Cardiac fibroblast (primary cell): ENCODE measurements around the gene CCNE1.

ENCODE experiments used
- DNase-seq, 2 donors: peaks; one replicate each; pipeline versions ENCODE4 v3.0.0 to v3.0.0-alpha.2; 2010; ENCODE audit warnings: low read depth in 2 of 2
- H3K4me3 ChIP-seq, 2 donors: replicated peaks in 1 of 2; 1 replicate in 1 of 2; 2 replicates in 1 of 2; pipeline ENCODE4 v1.5.1; 2011; ENCODE audit warnings: low read depth in 2 of 2, low read length in 2 of 2, mild to moderate bottlenecking in 2 of 2, moderate library complexity in 1 of 2
- CTCF ChIP-seq: IDR thresholded peaks from one replicate; pipeline ENCODE4 v1.5.1; 2011; ENCODE audit warnings: low read depth, mild to moderate bottlenecking, low read length, inconsistent platforms

The CCNE1 gene

GRCh38 chr19:29806098-29806866 lies 5.5 kb upstream of the CCNE1 start:
- DNase-seq: peak; percentile 66 to 80
- H3K4me3 ChIP-seq: no peak overlapping the region
- TF ChIP-seq CTCF: no peak

GRCh38 chr19:29807178-29807577 lies 4.6 kb upstream of the CCNE1 start:
- DNase-seq: no peak
- no peak overlapping the region for H3K4me3 ChIP-seq
- no peak for TF ChIP-seq CTCF

- no peak overlapping the region for H3K4me3 ChIP-seq
- no peak for TF ChIP-seq CTCF
- no peak for DNase-seq
Observed at GRCh38 chr19:29807870-29808405, 3.9 kb upstream of the CCNE1 start.

GRCh38 chr19:29809795-29810503 lies 1.8 kb upstream of the CCNE1 start:
- DNase-seq: no peak
- no peak overlapping the region for H3K4me3 ChIP-seq
- no peak for TF ChIP-seq CTCF

- DNase-seq: peak; percentile 19 to 31
Observed at GRCh38 chr19:29810504-29810871, 1.3 kb upstream of the CCNE1 start.

More at GRCh38 chr19:29810504-29810871, 1.3 kb upstream of the CCNE1 start:
- no peak overlapping the region for H3K4me3 ChIP-seq
- no peak for TF ChIP-seq CTCF
